Upper lobe of right lung (tissue), 1 donor: ENCODE results near the gene SLC25A29. TPM values are rescaled to one million over a fixed set of nuclear protein-coding genes. Genes with fewer than 3 reads are reported as not detected.
A peak's percentile ranks its signal among the peaks of the same experiment; 100 is the strongest.

Source experiments
- ATAC-seq: fragments of 200-7000 bp; cut with Tn5 transposase; one replicate; pipeline ENCODE4 v1.9.1; 2020; ENCODE audit warnings: mild to moderate bottlenecking, moderate library complexity
- DNase-seq: peaks from one replicate; pipeline ENCODE4 v3.0.0-alpha.2; 2020
- H3K27ac ChIP-seq: fragments of 200-600 bp; one replicate; pipeline ENCODE4 v1.8.0; 2022
- H3K27me3 ChIP-seq: fragments of 200-600 bp; one replicate; pipeline ENCODE4 v1.8.0; 2022; ENCODE audit warnings: mild to moderate bottlenecking
- H3K36me3 ChIP-seq: fragments of 200-600 bp; one replicate; pipeline ENCODE4 v1.8.0; 2022
- H3K4me1 ChIP-seq: fragments of 200-600 bp; one replicate; pipeline ENCODE4 v1.8.0; 2022
- H3K4me3 ChIP-seq: fragments of 200-600 bp; one replicate; pipeline ENCODE4 v1.8.0; 2022; ENCODE audit warnings: mild to moderate bottlenecking
- H3K9me3 ChIP-seq: fragments of 200-600 bp; one replicate; pipeline ENCODE4 v1.8.0; 2022
- CTCF ChIP-seq: fragments of 200-600 bp; IDR thresholded peaks from one replicate; pipeline ENCODE4 v1.8.0; 2022; ENCODE audit warnings: antibody characterized with exemption
- intact Hi-C: fragments of 100-400 bp; cut with DNase I; formaldehyde crosslinking; loops from one replicate; pipeline ENCODE4 v1.11.0; 2022
- total RNA-seq: library from RNA; stranded (reverse); fragmentation: NEBNext Ultra II Directional; extraction: Animal tissue kit (Norgen Biotek cat#: 25700); gene quantifications from one replicate; pipeline ENCODE4 v1.2.1, GENCODE V29; 2021
- donor health status: DM: no; HTN: yes; CAD: no; lungs with severe emphysema.

SLC25A29 gene
- total RNA-seq, 1 donor from 2014 or later: 104 TPM

- DNase-seq: no peak
- Histone ChIP-seq H3K27ac (no peak overlapping the region), H3K27me3 (no peaks in the 10 kb centered on the region), H3K36me3 (peaks cover 17% of the 10 kb centered on the region), H3K9me3 (no peaks in the 10 kb centered on the region), H3K4me1 (no peaks in the 10 kb centered on the region), H3K4me3 (no peak overlapping the region)
- no peak for ATAC-seq
- no peak for TF ChIP-seq CTCF
- intact Hi-C loops: no loop called here
Measured at GRCh38 chr14:100329233-100330006, 23.2 kb upstream of the SLC25A29 start.

- Histone ChIP-seq H3K4me3 (no peak overlapping the region), H3K4me1 (no peaks in the 10 kb centered on the region), H3K36me3 (peaks cover 9% of the 10 kb centered on the region), H3K27ac (no peak overlapping the region), H3K27me3 (no peaks in the 10 kb centered on the region), H3K9me3 (no peaks in the 10 kb centered on the region)
- ATAC-seq (no peak), DNase-seq (no peak)
- intact Hi-C loops: no loop called here
- no peak for TF ChIP-seq CTCF
Measured at GRCh38 chr14:100328495-100329163, 22.4 kb upstream of the SLC25A29 start.

- H3K9me3 ChIP-seq: no peaks in the 10 kb centered on the region
- H3K4me1 ChIP-seq: no peaks in the 10 kb centered on the region
- H3K4me3 ChIP-seq: no peak overlapping the region
- no peak overlapping the region for H3K27ac ChIP-seq
- no peak for ATAC-seq
- intact Hi-C loops: no loop called here
- TF ChIP-seq CTCF: no peak
- H3K36me3 ChIP-seq: no peaks in the 10 kb centered on the region
- H3K27me3 ChIP-seq: no peaks in the 10 kb centered on the region
- DNase-seq: no peak
Measured at GRCh38 chr14:100327128-100327527, 20.9 kb upstream of the SLC25A29 start.

- H3K27ac ChIP-seq: no peak overlapping the region
- DNase-seq (no peak), ATAC-seq (no peak)
- H3K9me3 ChIP-seq: no peaks in the 10 kb centered on the region
- no peaks in the 10 kb centered on the region for H3K27me3 ChIP-seq
- H3K4me3 ChIP-seq: no peak overlapping the region
- intact Hi-C loops: no loop called here
- no peak for TF ChIP-seq CTCF
- no peaks in the 10 kb centered on the region for H3K4me1 ChIP-seq
- H3K36me3 ChIP-seq: no peaks in the 10 kb centered on the region
Measured at GRCh38 chr14:100325958-100326357, 19.7 kb upstream of the SLC25A29 start.

DNA sequence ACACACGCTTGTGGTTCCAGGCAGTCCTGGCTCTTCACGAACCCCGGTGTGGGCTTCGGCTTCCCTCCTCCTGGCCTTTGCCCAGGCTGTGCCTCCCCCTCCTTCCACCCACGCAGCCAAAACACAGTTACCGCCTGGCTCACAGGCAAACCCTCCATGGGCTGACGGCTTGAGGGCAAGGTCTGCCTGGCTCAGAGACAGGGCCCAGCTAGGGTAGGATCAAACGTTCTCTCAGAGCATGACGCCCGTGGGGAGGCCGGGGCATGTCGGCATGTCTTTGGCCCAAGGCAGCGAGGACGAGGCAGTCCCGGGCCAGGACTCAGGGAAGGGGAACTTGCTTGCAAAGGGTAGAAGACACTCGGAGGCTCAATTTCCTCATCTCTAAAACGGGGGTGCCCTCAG, 19.0 kb upstream of the SLC25A29 start:
- no peak for TF ChIP-seq CTCF
- no peaks in the 10 kb centered on the region for H3K36me3 ChIP-seq
- ATAC-seq (peak; percentile 32), DNase-seq (no peak)
- H3K27me3 ChIP-seq: no peaks in the 10 kb centered on the region
- no peaks in the 10 kb centered on the region for H3K9me3 ChIP-seq
- intact Hi-C loops: no loop called here
- H3K27ac ChIP-seq: no peak overlapping the region
- H3K4me3 ChIP-seq: no peak overlapping the region
- no peaks in the 10 kb centered on the region for H3K4me1 ChIP-seq
